NCI-H2196 treated with DMSO at 0.1 percent for 48 hours (cell line): ENCODE measurements around the gene ZNF30.
A peak's percentile ranks its signal among the peaks of the same experiment; 100 is the strongest.
"Not testable (repeated sequence)": the region's sequence is repeated elsewhere in the genome, so short reads cannot be mapped to it uniquely, and the experiment has no call there.

Experiments used
- DNase-seq: peaks from one replicate; lab custom pipeline; 2025; ENCODE audit not compliant: unreplicated experiment; lab: John Stamatoyannopoulos, UW

Gene ZNF30

DNA sequence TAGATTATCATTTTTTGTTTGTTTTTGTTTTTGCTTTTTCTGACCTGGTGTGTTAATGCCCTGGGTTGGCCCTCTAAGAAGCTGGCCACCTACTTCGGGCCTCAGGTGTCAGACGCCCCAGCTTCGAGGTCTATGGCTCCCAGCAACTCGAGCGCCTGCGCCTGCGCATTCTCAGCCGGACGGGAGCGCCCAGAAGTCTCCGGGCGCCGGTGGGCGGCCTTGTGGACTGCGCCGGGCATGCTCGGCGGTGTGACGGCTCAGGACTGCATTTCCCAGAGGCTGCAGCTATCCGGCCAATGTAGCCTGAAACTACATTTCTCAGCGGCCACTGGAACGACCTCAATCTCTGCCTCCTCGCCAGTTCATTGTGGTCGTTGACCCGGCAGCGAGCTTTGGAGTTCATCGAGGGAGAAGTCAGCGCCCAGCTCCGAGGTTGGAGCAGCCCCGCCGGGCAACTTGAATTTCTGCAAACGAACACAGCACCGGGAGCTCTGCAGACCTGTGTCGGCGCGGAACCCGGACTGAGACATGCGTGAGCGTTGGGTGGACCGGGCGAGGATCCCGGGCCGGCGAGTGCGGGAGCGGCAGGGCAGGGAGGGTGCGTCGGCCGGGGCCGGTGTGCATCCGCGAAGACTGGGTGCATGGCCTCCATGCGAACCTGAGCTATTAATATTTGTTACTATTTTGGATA, at the start of gene ZNF30:
Gene ZNF30, plus strand, starts transcription at position 219 of the 691 bp plus-strand sequence. CDS start 3,045 bp downstream, outside the sequence.
- DNase-seq = peak; percentile 86

DNA sequence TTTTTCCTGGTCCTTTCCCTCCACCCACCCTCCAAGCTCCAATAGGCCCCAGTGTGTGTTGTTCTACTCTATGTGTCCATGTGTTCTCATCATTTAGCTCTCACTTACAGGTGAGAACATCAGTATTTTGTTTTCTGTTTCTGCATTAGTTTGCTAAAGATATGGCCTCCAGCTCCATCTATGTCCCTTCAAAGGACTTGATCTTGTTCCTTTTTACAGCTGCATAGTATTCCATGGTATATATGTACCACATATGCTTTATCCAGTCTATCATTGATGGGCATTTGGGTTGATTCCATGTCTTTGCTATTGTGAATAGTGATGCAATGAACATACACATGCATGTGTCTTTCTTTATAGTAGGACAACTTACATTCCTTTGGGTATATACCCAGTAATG, 47.1 kb upstream of the ZNF30 start:
- no peak for DNase-seq

GRCh38 chr19:34880034-34880433, 46.7 kb upstream of the ZNF30 start:
- no peak for DNase-seq

GRCh38 chr19:34881982-34882381, 44.7 kb upstream of the ZNF30 start:
- DNase-seq = no peak

DNA sequence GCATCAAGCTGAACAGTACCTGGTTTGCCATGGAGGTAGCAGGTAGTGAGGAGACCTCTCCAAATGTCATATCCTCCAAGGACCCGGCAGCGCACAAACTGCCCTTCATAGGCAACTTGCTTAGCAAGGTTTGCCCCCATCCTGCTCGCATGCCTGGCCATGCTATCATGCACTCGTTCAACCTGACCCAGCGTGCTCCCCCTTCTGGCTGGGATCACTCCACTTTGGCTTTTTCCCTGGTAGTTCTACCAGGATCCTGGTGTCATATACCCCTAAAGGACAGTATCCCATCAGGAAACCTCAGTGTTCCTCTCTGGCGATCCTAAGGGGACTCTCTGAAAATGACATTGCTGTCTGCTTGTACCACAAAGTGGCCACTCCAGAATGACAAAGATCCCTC, 38.6 kb upstream of the ZNF30 start:
- no peak for DNase-seq

- no peak for DNase-seq
Observed at GRCh38 chr19:34900245-34900644, 26.5 kb upstream of the ZNF30 start.

DNA sequence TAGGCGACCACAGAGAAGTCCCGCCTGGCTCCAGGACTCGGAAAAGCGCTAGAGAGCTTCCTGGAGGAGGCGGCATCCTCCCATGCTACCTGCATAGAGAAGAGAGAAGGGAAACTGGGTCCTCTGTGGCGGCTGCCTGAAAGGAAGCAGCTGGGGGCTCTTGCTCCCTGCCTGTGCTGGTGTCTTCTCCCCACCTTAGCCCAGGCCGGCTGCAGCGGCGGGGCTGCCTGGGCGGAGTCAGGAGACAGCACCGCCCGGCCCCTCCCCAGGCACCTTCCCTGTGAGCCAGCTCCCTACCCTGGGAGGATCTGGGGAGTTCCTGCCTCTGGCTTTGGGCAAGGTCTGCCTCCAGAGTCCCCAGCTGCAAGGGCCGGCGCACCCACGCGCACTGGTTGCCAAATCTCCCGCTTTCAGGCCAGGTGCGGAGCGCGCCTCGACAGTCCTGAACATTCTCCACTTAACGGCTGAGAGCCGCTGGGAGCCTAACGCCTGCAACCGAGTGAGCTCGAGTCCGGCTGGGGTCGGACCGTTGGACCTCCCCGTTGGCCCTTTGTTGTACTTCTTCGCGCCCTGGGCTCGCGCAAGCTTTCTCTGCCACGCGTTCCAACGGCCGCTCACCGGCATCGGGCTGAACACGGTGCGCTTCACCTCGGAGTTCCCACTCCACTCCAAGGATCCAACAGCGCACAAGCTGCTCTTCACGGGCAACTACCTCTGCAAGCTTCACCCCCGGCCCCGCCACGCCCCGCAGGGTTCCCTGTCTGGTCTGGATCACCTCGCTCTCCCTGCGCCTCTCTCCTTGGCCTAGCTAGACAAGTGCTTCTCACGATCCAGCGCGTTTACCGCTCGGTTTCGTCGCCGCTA, 21.8 kb upstream of the ZNF30 start:
- DNase-seq = no peak

GRCh38 chr19:34910770-34911169, 15.9 kb upstream of the ZNF30 start:
- DNase-seq = no peak

DNA sequence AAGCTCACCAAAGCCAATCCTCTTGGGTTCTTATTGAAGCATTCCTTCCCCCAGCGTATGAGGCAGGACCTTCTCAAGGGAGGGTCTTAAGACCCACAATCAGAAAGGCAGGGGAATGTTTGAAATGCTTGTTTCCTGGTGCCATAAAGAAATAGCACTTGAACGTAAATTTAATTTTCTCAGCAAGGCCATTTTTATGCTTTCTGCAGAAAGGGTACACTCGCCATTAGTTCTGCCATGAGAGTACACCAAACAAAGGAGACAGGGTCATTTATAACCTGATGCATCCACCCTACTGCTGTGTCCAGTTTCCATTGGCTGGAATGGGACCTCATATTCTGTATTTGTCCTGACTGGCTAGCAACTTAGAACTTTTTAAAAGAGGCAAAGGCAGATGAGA, 9.6 kb upstream of the ZNF30 start:
- not testable (repeated sequence) for DNase-seq

- DNase-seq = no peak
Observed at GRCh38 chr19:34918190-34918589, 8.5 kb upstream of the ZNF30 start.

- DNase-seq = not testable (repeated sequence)
Observed at GRCh38 chr19:34920090-34920786, 6.5 kb upstream of the ZNF30 start.

- no peak for DNase-seq
Observed at GRCh38 chr19:34925278-34925855, 1.3 kb upstream of the ZNF30 start.

DNA sequence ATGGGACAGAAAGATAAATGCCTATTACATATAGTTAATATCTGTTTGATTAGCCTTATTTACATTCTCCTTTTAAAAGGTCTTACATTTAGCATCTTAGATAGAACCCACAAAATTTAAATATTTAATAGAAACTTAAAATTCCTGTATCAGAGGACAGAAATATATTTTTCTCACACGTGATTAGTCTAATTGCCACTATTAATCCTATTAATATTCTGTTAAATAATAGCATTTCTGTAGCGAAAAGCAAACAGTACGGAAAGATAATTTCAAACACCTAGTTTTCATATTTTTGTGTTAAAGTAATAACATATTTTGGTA, 380 bp upstream of the ZNF30 start:
- DNase-seq = no peak

GRCh38 chr19:34932494-34932893, 5.8 kb downstream of the ZNF30 start:
- no peak for DNase-seq

- DNase-seq = no peak
Observed at GRCh38 chr19:34936184-34936583, 9.5 kb downstream of the ZNF30 start.

- DNase-seq = no peak
Observed at GRCh38 chr19:34938886-34939285, 12.2 kb downstream of the ZNF30 start.

DNA sequence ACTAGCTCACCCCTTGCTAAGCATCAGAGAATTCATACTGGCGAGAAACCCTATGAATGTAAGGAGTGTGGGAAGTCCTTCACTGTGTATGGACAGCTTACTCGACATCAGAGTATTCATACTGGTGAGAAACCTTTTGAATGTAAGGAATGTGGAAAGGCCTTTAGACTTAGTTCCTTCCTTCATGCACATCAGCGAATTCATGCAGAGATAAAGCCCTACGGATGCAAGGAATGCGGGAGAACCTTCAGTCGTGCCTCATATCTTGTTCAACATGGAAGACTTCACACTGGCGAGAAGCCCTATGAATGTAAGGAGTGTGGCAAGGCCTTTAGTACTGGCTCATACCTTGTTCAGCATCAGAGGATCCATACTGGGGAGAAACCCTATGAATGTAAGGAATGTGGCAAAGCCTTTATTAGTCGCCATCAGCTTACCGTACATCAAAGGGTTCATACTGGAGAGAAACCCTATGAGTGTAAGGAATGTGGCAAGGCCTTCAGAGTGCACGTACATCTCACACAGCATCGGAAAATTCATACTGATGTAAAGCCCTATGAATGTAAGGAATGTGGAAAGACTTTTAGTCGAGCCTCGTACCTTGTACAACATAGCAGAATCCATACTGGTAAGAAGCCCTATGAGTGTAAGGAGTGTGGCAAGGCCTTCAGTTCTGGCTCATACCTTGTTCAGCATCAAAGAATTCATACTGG, 17.3 kb downstream of the ZNF30 start:
- no peak for DNase-seq

DNA sequence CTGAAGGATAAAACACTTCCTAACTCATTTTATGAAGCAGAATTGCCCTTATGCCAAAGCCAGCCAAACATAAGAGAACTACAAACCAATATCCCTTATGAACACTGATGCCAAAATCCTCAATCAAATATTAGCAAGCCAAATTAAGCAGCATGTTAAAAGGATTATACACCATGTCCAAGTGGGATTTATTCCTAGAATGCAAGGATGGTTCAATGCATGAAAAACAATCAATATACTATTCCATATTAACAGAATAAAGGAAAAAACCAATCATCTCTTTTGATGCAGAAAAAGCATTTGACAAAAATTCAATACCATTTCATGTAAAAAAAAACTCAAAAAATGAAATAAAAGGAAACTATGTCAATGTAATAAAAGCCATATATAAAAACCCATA, 26.4 kb downstream of the ZNF30 start:
- no peak for DNase-seq

DNA sequence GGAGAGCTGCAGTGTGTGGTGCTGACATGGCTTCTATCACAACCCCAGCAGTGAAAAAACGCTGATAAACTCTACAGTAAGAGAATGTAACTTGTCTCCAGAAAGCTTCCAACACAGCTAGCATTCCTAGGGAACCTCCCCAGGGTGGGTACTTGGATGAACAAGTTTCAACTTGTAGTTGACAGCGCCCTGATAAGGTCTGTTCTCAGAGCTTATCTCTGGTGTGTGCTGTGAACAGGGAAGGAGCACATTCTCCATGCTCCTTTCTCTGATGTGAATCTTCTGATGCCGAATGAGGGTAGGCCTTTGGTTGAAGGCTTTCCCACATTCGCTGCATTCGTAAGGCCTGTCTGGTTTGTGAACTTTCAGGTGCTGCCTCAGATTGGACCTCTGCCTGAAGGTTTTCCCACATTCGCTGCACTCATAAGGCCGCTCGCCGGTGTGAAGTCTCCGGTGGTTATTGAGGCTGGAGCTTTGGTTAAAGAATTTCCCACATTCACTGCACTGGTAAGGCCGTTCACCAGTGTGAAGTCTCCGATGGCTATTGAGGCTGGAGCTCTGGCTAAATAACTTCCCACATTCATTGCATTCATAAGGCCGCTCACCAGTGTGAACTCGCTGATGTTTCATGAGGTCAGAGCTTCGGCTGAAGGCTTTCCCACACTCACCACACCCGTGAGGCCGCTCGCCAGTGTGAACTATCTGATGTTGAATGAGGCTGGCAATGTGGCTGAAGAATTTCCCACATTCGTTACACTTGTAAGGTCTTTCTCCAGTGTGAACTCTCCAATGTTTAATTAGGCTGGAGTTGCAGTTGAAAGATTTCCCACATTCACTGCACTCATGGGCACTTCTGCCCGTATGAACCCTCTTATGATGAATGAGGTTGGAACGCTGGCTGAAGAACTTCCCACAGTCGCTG, 31.4 kb downstream of the ZNF30 start:
- DNase-seq = no peak

DNA sequence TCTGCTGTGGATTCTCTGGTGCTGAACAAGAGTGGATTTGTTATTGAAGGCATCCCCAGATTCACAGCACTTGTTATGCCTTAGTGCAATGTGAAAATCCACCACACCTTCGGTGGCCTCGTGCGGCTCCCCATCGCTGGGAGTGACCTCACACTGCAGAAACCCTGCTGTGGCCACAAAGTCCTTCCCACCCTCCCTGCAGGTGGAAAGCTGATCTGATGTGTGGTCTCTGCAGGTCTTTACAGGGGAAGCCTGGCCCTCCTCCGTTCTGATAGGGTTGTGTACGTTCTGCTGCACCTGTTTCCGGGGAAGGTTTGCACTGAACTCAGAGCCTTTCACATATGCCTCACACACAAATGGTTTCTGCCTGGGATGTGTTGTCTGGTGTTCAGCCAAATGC, 32.3 kb downstream of the ZNF30 start:
- no peak for DNase-seq
